ENCODE measurements around the gene ANKRD40.

ANKRD40 gene

GRCh38 chr17:50684288-50684611, 23.5 kb downstream of the ANKRD40 start:
- Histone ChIP-seq H3F3A (ENCODE audit: insufficient read depth) (no peaks in the 10 kb centered on the region), H3K4me3 (ENCODE audit: insufficient read depth, low read length, poor library complexity, severe bottlenecking) (no peak overlapping the region), H3K79me2 (ENCODE audit: insufficient read depth, low read length) (no peaks in the 10 kb centered on the region), H3K27ac (ENCODE audit: low read depth, low read length) (no peak overlapping the region), H3K9ac (ENCODE audit: low read length) (no peak overlapping the region), H3K9me3 (ENCODE audit: insufficient read depth, low read length) (no peaks in the 10 kb centered on the region), H2AFZ (ENCODE audit: low read depth, low read length, severe bottlenecking) (no peak overlapping the region), H3K36me3 (ENCODE audit: low read length) (no peaks in the 10 kb centered on the region), H4K20me1 (ENCODE audit: low read depth, low read length) (no peaks in the 10 kb centered on the region), H3K9me2 (replicated peaks; ENCODE audit: insufficient read depth, low read length) (no peaks in the 10 kb centered on the region), H3K4me2 (ENCODE audit: low read depth, low read length, poor library complexity, severe bottlenecking) (no peak overlapping the region), H3K27me3 (ENCODE audit: low read length) (no peaks in the 10 kb centered on the region)
- TF ChIP-seq EZH2phosphoT487 (conservative IDR thresholded peaks at IDR 0.05; ENCODE audit: low read length): no peak
- TF ChIP-seq, protein P1, sequence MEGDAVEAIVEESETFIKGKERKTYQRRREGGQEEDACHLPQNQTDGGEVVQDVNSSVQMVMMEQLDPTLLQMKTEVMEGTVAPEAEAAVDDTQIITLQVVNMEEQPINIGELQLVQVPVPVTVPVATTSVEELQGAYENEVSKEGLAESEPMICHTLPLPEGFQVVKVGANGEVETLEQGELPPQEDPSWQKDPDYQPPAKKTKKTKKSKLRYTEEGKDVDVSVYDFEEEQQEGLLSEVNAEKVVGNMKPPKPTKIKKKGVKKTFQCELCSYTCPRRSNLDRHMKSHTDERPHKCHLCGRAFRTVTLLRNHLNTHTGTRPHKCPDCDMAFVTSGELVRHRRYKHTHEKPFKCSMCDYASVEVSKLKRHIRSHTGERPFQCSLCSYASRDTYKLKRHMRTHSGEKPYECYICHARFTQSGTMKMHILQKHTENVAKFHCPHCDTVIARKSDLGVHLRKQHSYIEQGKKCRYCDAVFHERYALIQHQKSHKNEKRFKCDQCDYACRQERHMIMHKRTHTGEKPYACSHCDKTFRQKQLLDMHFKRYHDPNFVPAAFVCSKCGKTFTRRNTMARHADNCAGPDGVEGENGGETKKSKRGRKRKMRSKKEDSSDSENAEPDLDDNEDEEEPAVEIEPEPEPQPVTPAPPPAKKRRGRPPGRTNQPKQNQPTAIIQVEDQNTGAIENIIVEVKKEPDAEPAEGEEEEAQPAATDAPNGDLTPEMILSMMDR (IDR thresholded peaks at IDR 0.05; ENCODE audit: insufficient read depth, low read length, poor library complexity, severe bottlenecking): no peak

DNA sequence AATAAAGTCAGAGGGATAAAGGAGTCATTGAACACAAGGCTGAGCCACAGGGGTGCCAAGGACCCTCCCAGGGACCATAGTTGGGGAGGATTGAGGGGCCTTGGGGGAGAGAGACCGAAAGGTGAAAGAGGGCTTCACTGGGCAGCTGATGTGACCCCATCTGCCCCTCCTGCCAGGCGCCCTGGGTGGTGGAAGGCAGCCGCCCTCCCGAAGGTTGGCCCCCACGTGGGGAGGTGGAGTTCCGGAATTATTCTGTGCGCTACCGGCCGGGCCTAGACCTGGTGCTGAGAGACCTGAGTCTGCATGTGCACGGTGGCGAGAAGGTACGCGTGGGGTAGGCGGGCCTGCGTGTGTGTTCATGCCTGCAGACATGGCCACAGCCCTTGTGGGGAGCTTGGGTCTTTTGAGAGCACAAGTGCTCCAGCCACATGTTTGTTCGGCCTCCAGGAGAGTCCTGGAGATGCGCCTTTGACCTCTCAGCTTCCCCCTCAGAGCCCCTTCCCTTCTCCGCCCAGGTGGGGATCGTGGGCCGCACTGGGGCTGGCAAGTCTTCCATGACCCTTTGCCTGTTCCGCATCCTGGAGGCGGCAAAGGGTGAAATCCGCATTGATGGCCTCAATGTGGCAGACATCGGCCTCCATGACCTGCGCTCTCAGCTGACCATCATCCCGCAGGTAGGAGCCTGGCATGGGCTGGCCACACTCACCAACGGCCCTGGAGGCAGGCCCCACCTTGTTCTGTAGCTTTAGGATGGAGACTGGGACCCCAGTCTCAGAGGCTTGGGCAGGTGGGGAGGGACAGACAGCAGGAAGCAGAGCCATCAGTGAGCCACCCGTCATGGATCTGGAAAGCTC, 24.1 kb downstream of the ANKRD40 start:
- H3K4me2 ChIP-seq (ENCODE audit: low read depth, low read length, poor library complexity, severe bottlenecking): no peak overlapping the region
- no peak overlapping the region for H2AFZ ChIP-seq (ENCODE audit: low read depth, low read length, severe bottlenecking)
- no peaks in the 10 kb centered on the region for H3K9me2 ChIP-seq (replicated peaks; ENCODE audit: insufficient read depth, low read length)
- H4K20me1 ChIP-seq (ENCODE audit: low read depth, low read length): no peaks in the 10 kb centered on the region
- TF ChIP-seq EZH2phosphoT487 (conservative IDR thresholded peaks at IDR 0.05; ENCODE audit: low read length): no peak
- TF ChIP-seq, protein P1 (IDR thresholded peaks at IDR 0.05; ENCODE audit: insufficient read depth, low read length, poor library complexity, severe bottlenecking): no peak
- no peaks in the 10 kb centered on the region for H3F3A ChIP-seq (ENCODE audit: insufficient read depth)
- H3K36me3 ChIP-seq (ENCODE audit: low read length): no peaks in the 10 kb centered on the region
- H3K9ac ChIP-seq (ENCODE audit: low read length): no peak overlapping the region
- no peaks in the 10 kb centered on the region for H3K79me2 ChIP-seq (ENCODE audit: insufficient read depth, low read length)
- no peak overlapping the region for H3K27ac ChIP-seq (ENCODE audit: low read depth, low read length)
- H3K4me3 ChIP-seq (ENCODE audit: insufficient read depth, low read length, poor library complexity, severe bottlenecking): no peak overlapping the region
- no peaks in the 10 kb centered on the region for H3K27me3 ChIP-seq (ENCODE audit: low read length)
- H3K9me3 ChIP-seq (ENCODE audit: insufficient read depth, low read length): no peaks in the 10 kb centered on the region

GRCh38 chr17:50682938-50683337, 24.8 kb downstream of the ANKRD40 start:
- H3K9ac ChIP-seq (ENCODE audit: low read length): no peak overlapping the region
- no peaks in the 10 kb centered on the region for H4K20me1 ChIP-seq (ENCODE audit: low read depth, low read length)
- TF ChIP-seq EZH2phosphoT487 (conservative IDR thresholded peaks at IDR 0.05; ENCODE audit: low read length): no peak
- TF ChIP-seq, protein P1 (IDR thresholded peaks at IDR 0.05; ENCODE audit: insufficient read depth, low read length, poor library complexity, severe bottlenecking): no peak
- H3K79me2 ChIP-seq (ENCODE audit: insufficient read depth, low read length): no peaks in the 10 kb centered on the region
- H3K27ac ChIP-seq (ENCODE audit: low read depth, low read length): no peak overlapping the region
- H2AFZ ChIP-seq (ENCODE audit: low read depth, low read length, severe bottlenecking): no peak overlapping the region
- H3F3A ChIP-seq (ENCODE audit: insufficient read depth): no peaks in the 10 kb centered on the region
- H3K9me3 ChIP-seq (ENCODE audit: insufficient read depth, low read length): no peaks in the 10 kb centered on the region
- no peaks in the 10 kb centered on the region for H3K36me3 ChIP-seq (ENCODE audit: low read length)
- H3K4me3 ChIP-seq (ENCODE audit: insufficient read depth, low read length, poor library complexity, severe bottlenecking): no peak overlapping the region
- no peak overlapping the region for H3K4me2 ChIP-seq (ENCODE audit: low read depth, low read length, poor library complexity, severe bottlenecking)
- no peaks in the 10 kb centered on the region for H3K27me3 ChIP-seq (ENCODE audit: low read length)
- no peaks in the 10 kb centered on the region for H3K9me2 ChIP-seq (replicated peaks; ENCODE audit: insufficient read depth, low read length)

All from SU-DHL-6 (cell line).